ENCODE data around the gene PTPRZ1. TPM values are rescaled to one million over a fixed set of nuclear protein-coding genes. Genes with fewer than 3 reads are reported as not detected.

Gene PTPRZ1
- total RNA-seq, 2 donors from 2014 or later, result 0.35 to 1.2 TPM

- Histone ChIP-seq H3K4me1 (no peaks in the 10 kb centered on the region), H3K27me3 (no peaks in the 10 kb centered on the region), H3K4me3 (no peak overlapping the region), H3K9ac (ENCODE audit: low read depth in 2 of 2, low read length in 2 of 2) (no peak overlapping the region), H3K27ac (no peak overlapping the region), H3K36me3 (no peaks in the 10 kb centered on the region), H3K9me3 (no peaks in the 10 kb centered on the region)
- DNase-seq, result no peak
- TF ChIP-seq, protein P1, sequence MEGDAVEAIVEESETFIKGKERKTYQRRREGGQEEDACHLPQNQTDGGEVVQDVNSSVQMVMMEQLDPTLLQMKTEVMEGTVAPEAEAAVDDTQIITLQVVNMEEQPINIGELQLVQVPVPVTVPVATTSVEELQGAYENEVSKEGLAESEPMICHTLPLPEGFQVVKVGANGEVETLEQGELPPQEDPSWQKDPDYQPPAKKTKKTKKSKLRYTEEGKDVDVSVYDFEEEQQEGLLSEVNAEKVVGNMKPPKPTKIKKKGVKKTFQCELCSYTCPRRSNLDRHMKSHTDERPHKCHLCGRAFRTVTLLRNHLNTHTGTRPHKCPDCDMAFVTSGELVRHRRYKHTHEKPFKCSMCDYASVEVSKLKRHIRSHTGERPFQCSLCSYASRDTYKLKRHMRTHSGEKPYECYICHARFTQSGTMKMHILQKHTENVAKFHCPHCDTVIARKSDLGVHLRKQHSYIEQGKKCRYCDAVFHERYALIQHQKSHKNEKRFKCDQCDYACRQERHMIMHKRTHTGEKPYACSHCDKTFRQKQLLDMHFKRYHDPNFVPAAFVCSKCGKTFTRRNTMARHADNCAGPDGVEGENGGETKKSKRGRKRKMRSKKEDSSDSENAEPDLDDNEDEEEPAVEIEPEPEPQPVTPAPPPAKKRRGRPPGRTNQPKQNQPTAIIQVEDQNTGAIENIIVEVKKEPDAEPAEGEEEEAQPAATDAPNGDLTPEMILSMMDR (IDR thresholded peaks at IDR 0.05), result no peak
- intact Hi-C loops (cut with DNase I), result no loop called here
Observed at GRCh38 chr7:122046402-122046801, 173.4 kb downstream of the PTPRZ1 start.

DNA sequence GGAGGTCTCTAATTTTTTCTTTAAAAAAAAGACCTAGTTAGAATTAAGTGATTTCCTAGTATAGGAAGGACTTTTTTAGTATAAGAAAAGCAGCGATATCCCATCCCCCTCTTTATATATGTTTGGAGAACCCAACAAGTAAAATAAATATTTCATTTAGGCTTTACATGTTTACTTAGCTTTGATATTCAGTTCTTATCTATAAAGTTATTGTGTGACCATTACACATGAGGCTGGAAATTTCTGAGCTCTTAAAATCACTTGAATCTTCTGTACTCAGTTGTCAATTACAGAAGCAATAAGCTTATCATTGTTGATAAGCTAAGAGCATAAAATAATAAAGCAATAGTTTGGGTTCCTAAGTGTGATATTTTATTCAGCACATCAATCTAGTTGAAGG, 181.4 kb downstream of the PTPRZ1 start:
- TF ChIP-seq, protein P1 (IDR thresholded peaks at IDR 0.05), result no peak
- H3K4me1 ChIP-seq, result no peaks in the 10 kb centered on the region
- no peak overlapping the region for H3K9ac ChIP-seq (ENCODE audit: low read depth in 2 of 2, low read length in 2 of 2)
- H3K27ac ChIP-seq, result no peak overlapping the region
- DNase-seq, result no peak
- intact Hi-C loops (cut with DNase I), result no loop called here
- H3K36me3 ChIP-seq, result no peaks in the 10 kb centered on the region
- H3K4me3 ChIP-seq, result no peak overlapping the region
- no peaks in the 10 kb centered on the region for H3K9me3 ChIP-seq
- H3K27me3 ChIP-seq, result no peaks in the 10 kb centered on the region

DNA sequence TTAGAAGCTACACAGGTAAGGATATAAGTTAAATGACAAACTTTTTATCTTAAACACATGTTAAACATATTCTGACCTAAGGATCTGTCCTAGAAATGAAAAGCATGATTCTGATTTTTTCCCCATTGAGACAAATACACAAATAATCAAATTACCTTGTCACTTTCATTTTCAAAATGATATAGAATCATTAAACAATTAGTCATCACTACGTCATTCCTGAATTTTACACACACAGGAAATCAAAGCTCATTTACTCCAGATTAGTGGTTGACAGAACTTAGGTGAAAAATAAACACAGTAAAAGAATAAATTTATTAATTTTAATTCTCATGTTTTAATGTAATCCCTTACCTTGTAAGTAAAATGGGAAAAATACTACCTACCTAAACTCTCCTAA, 182.1 kb downstream of the PTPRZ1 start:
- H3K27me3 ChIP-seq, result no peaks in the 10 kb centered on the region
- intact Hi-C loops (cut with DNase I), result no loop called here
- H3K4me1 ChIP-seq, result no peaks in the 10 kb centered on the region
- H3K36me3 ChIP-seq, result no peaks in the 10 kb centered on the region
- no peak overlapping the region for H3K4me3 ChIP-seq
- H3K9ac ChIP-seq (ENCODE audit: low read depth in 2 of 2, low read length in 2 of 2), result no peak overlapping the region
- no peak for DNase-seq
- no peaks in the 10 kb centered on the region for H3K9me3 ChIP-seq
- no peak overlapping the region for H3K27ac ChIP-seq
- TF ChIP-seq, protein P1 (IDR thresholded peaks at IDR 0.05), result no peak

DNA sequence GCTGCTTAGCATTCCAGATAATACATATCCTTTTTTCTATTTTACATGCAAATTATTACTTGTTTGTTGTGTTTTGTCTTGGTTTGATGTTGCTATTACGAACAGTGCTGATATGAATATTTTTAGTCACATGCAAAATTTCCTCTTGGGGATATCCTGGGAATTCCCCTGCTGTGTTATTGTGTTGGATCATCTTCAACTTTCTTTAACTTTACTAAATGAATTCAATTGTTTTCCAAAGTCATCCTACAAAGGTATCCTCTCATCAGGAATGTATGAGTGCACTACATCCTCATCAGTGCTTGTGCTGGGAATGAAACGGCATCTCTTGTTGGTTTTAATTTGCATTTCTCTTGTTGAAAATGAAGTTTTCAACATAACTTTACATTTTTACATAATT, 184.0 kb downstream of the PTPRZ1 start:
- no peak overlapping the region for H3K27ac ChIP-seq
- no peaks in the 10 kb centered on the region for H3K9me3 ChIP-seq
- H3K36me3 ChIP-seq, result no peaks in the 10 kb centered on the region
- no peaks in the 10 kb centered on the region for H3K27me3 ChIP-seq
- no peak overlapping the region for H3K9ac ChIP-seq (ENCODE audit: low read depth in 2 of 2, low read length in 2 of 2)
- intact Hi-C loops (cut with DNase I), result no loop called here
- TF ChIP-seq, protein P1 (IDR thresholded peaks at IDR 0.05), result no peak
- H3K4me3 ChIP-seq, result no peak overlapping the region
- DNase-seq, result no peak
- no peaks in the 10 kb centered on the region for H3K4me1 ChIP-seq

DNA sequence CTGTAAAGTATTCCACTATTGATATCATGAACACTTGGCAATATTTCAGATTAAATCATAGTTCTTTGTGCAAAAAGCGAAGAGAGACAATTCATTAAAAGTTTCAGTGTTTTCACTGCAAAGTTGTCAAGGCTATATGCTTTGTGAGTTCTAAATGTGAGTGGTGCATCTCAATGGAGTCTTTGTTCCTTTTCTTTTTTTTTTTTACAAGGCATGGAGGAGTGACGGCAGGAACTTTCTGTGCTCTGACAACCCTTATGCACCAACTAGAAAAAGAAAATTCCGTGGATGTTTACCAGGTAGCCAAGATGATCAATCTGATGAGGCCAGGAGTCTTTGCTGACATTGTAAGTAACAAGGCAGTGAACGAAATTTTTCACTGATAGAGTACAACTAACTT, 186.6 kb downstream of the PTPRZ1 start:
- Histone ChIP-seq H3K27me3 (no peaks in the 10 kb centered on the region), H3K9ac (ENCODE audit: low read depth in 2 of 2, low read length in 2 of 2) (no peak overlapping the region), H3K27ac (no peak overlapping the region), H3K4me3 (no peak overlapping the region), H3K9me3 (no peaks in the 10 kb centered on the region), H3K36me3 (no peaks in the 10 kb centered on the region), H3K4me1 (no peaks in the 10 kb centered on the region)
- intact Hi-C loops (cut with DNase I), result no loop called here
- DNase-seq, result no peak
- TF ChIP-seq, protein P1 (IDR thresholded peaks at IDR 0.05), result no peak

DNA sequence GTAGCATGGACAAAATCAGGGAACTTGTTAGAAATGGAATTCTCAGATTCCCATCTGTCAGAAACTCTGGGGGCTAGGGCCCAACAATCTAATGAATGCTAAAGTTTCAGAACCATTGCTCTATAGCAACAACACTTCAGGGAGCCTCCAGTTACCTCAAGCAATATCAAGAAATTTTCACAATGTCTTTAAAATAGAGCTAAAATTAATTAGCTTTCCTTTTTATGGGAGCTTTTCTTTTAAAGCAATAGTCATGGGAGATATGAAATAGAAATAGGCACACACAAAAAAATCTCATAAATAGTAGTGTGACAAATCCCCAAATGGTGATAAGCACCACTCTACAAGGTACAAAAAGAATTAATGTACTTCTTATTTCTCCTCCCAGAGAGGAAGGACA, 190.2 kb downstream of the PTPRZ1 start:
- H3K27ac ChIP-seq, result no peak overlapping the region

More for the DNA sequence above, 190.2 kb downstream of the PTPRZ1 start:
- Histone ChIP-seq H3K36me3 (no peaks in the 10 kb centered on the region), H3K9me3 (no peaks in the 10 kb centered on the region), H3K9ac (ENCODE audit: low read depth in 2 of 2, low read length in 2 of 2) (no peak overlapping the region), H3K4me3 (no peak overlapping the region), H3K4me1 (no peaks in the 10 kb centered on the region), H3K27me3 (no peaks in the 10 kb centered on the region)
- TF ChIP-seq, protein P1 (IDR thresholded peaks at IDR 0.05), result no peak
- no peak for DNase-seq
- intact Hi-C loops (cut with DNase I), result no loop called here
